Caco-2 (cell line): ENCODE data around the gene PCDHGA11. TPM values are rescaled to one million over a fixed set of nuclear protein-coding genes. Genes with fewer than 3 reads are reported as not detected.

ENCODE experiments used
- BruUV-seq: library from RNA; stranded (reverse); fragments of 400-500 nt; replicated peaks from 2 replicates; lab custom pipeline; 2021; lab: Mats Ljungman, UMichigan
- CTCF ChIA-PET: fragments of 300-600 bp; sonication (Branson Sonifier 250); formaldehyde crosslinking; loops from one replicate; lab custom pipeline; 2022; ENCODE audit warnings: antibody characterized with exemption; lab: Charles Lee
- POLR2A ChIA-PET: fragments of 300-600 bp; sonication (Branson Sonifier 250); formaldehyde crosslinking; loops from one replicate; lab custom pipeline; 2022; ENCODE audit warnings: antibody characterized with exemption; lab: Charles Lee
- DNase-seq, 2 experiments: peaks; one replicate each; pipeline versions ENCODE4 v3.0.0 to v3.0.0-alpha.2; 2020 to 2022
- H3K27me3 ChIP-seq: replicated peaks from 2 replicates; pipeline ENCODE4 v1.6.0; 2011; ENCODE audit warnings: low read length; ENCODE audit not compliant: control insufficient read depth, insufficient read depth
- H3K36me3 ChIP-seq: 2 replicates; pipeline ENCODE4 v1.5.1; 2011; ENCODE audit warnings: low read length; ENCODE audit not compliant: control insufficient read depth, insufficient read depth
- H3K4me1 ChIP-seq: fragments of 250-450 bp; sonication (Bioruptor Pico); 2 replicates; pipeline ENCODE4 v1.5.1; 2020; ENCODE audit warnings: mild to moderate bottlenecking
- H3K4me3 ChIP-seq: 2 replicates; pipeline ENCODE4 v1.5.1; 2011; ENCODE audit warnings: low read depth, mild to moderate bottlenecking, control low read depth, low read length
- H3K9me3 ChIP-seq: fragments of 250-450 bp; sonication (Bioruptor Pico); 2 replicates; pipeline ENCODE4 v1.5.1; 2020; ENCODE audit warnings: mild to moderate bottlenecking, moderate library complexity
- H3K27ac Mint-ChIP-seq: one replicate; pipeline ENCODE4 v1.8.0; 2022; ENCODE audit warnings: mixed read lengths; ENCODE audit not compliant: unreplicated experiment
- H3K27me3 Mint-ChIP-seq: one replicate; pipeline ENCODE4 v1.8.0; 2022; ENCODE audit warnings: mixed read lengths; ENCODE audit not compliant: insufficient read depth, unreplicated experiment
- H3K36me3 Mint-ChIP-seq: one replicate; pipeline ENCODE4 v1.8.0; 2022; ENCODE audit warnings: mild to moderate bottlenecking, mixed read lengths; ENCODE audit not compliant: insufficient read depth, unreplicated experiment
- H3K4me1 Mint-ChIP-seq: one replicate; pipeline ENCODE4 v1.8.0; 2022; ENCODE audit warnings: low read depth, mixed read lengths; ENCODE audit not compliant: unreplicated experiment
- H3K4me3 Mint-ChIP-seq: one replicate; pipeline ENCODE4 v1.8.0; 2022; ENCODE audit warnings: mild to moderate bottlenecking, moderate library complexity, mixed read lengths; ENCODE audit not compliant: unreplicated experiment
- H3K9me3 Mint-ChIP-seq: one replicate; pipeline ENCODE4 v1.8.0; 2022; ENCODE audit warnings: mixed read lengths; ENCODE audit not compliant: unreplicated experiment
- CTCF ChIP-seq, 2 experiments: fragments of 200-600 bp in 1 of 2; IDR thresholded peaks; 1 replicate in 1 of 2; 2 replicates in 1 of 2; pipeline versions ENCODE4 v1.5.1 to v1.8.0; 2011 to 2022; ENCODE audit warnings: antibody characterized with exemption in 1 of 2, control low read depth in 1 of 2, inconsistent platforms in 1 of 2, low read depth in 1 of 2, low read length in 1 of 2, mild to moderate bottlenecking in 1 of 2, moderate library complexity in 1 of 2; ENCODE audit not compliant: insufficient read depth in 1 of 2, severe bottlenecking in 1 of 2, unreplicated experiment in 1 of 2
- intact Hi-C: fragments of 100-400 bp; cut with micrococcal nuclease; formaldehyde crosslinking; loops from one replicate; pipeline ENCODE4 v1.10.0; 2022; ENCODE audit not compliant: unreplicated experiment
- total RNA-seq: library from RNA; stranded (reverse); gene quantifications from 2 replicates; pipeline ENCODE4 v1.2.3, GENCODE V29; 2022

The PCDHGA11 gene
- total RNA-seq, 1 experiment from 2014 or later, result 1.2 TPM

DNA sequence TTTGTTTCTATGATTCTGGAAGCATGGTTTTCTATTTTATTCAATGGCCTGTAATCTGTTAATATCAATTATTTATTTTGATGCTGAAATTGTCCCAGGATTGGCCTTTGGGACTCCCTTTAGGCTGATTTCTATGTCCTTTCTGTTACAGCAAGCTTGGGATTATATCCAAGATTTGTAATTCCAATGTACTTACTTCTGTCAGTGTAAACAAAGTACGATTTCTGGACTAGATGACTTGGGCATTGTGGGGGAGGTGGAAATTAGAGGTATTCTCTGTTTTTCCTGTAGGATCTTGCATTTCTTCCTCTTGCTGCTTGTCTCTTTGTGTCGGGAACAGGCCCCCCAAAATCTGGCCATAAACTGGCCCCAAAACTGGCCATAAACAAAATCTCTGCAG is 13.2 kb downstream of the PCDHGA11 start:
- Mint-ChIP-seq H3K4me1 (no peaks in the 10 kb centered on the region), H3K27ac (no peak overlapping the region), H3K36me3 (peaks cover 7% of the 10 kb centered on the region), H3K27me3 (no peaks in the 10 kb centered on the region), H3K9me3 (peaks cover 40% of the 10 kb centered on the region), H3K4me3 (no peak overlapping the region)
- no peak overlapping the region for H3K4me3 ChIP-seq
- no peak for TF ChIP-seq CTCF (IDR thresholded peaks at IDR 0.05; ENCODE audit: insufficient read depth in 1 of 2, low read depth in 1 of 2, low read length in 1 of 2, severe bottlenecking in 1 of 2, unreplicated experiment in 1 of 2)
- no peaks in the 10 kb centered on the region for H3K4me1 ChIP-seq
- CTCF ChIA-PET, result no interaction called here
- BruUV-seq, result no TSS peak
- intact Hi-C loops, result no loop called here
- 0 out of 2 replicates have a peak, but pooled peaks cover 6% of the 10 kb centered on the region for H3K9me3 ChIP-seq
- no peaks in the 10 kb centered on the region for H3K36me3 ChIP-seq
- DNase-seq, result no peak
- H3K27me3 ChIP-seq, result no peaks in the 10 kb centered on the region
- POLR2A ChIA-PET, result no interaction called here

GRCh38 chr5:141437221-141437620 is 16.4 kb downstream of the PCDHGA11 start:
- Mint-ChIP-seq H3K36me3 (peaks cover 7% of the 10 kb centered on the region), H3K27me3 (no peaks in the 10 kb centered on the region), H3K9me3 (peaks cover 26% of the 10 kb centered on the region), H3K4me3 (no peak overlapping the region), H3K27ac (no peak overlapping the region), H3K4me1 (no peaks in the 10 kb centered on the region)
- no TSS peak for BruUV-seq
- H3K27me3 ChIP-seq, result no peaks in the 10 kb centered on the region
- intact Hi-C loops, result no loop called here
- TF ChIP-seq CTCF (IDR thresholded peaks at IDR 0.05; ENCODE audit: insufficient read depth in 1 of 2, low read depth in 1 of 2, low read length in 1 of 2, severe bottlenecking in 1 of 2, unreplicated experiment in 1 of 2), result no peak
- CTCF ChIA-PET, result no interaction called here
- no peak overlapping the region for H3K4me3 ChIP-seq
- POLR2A ChIA-PET, result no interaction called here
- H3K9me3 ChIP-seq, result no peaks in the 10 kb centered on the region
- H3K4me1 ChIP-seq, result no peaks in the 10 kb centered on the region
- no peak for DNase-seq
- no peaks in the 10 kb centered on the region for H3K36me3 ChIP-seq

GRCh38 chr5:141439411-141440141 is 18.7 kb downstream of the PCDHGA11 start:
- no peaks in the 10 kb centered on the region for H3K36me3 ChIP-seq
- Mint-ChIP-seq H3K4me3 (no peak overlapping the region), H3K4me1 (no peaks in the 10 kb centered on the region), H3K27me3 (no peaks in the 10 kb centered on the region), H3K36me3 (no peaks in the 10 kb centered on the region), H3K9me3 (peaks cover 24% of the 10 kb centered on the region), H3K27ac (no peak overlapping the region)
- BruUV-seq, result no TSS peak
- peak in 1 of 2 experiments; percentile 24 for DNase-seq
- POLR2A ChIA-PET, result no interaction called here
- no peak for TF ChIP-seq CTCF (IDR thresholded peaks at IDR 0.05; ENCODE audit: insufficient read depth in 1 of 2, low read depth in 1 of 2, low read length in 1 of 2, severe bottlenecking in 1 of 2, unreplicated experiment in 1 of 2)
- CTCF ChIA-PET, result no interaction called here
- intact Hi-C loops, result no loop called here
- H3K4me1 ChIP-seq, result no peaks in the 10 kb centered on the region
- H3K4me3 ChIP-seq, result no peak overlapping the region
- no peaks in the 10 kb centered on the region for H3K27me3 ChIP-seq
- no peaks in the 10 kb centered on the region; the same call in 1 of the 2 replicates for H3K9me3 ChIP-seq
